ENCODE results near the gene HDGF. TPM values are rescaled to one million over a fixed set of nuclear protein-coding genes. Genes with fewer than 3 reads are reported as not detected.

HDGF gene
- total and polyA plus RNA-seq, 9 of the 15 experiments (the other 6 are each of a cell fraction or from before 2014, with no cell fraction given): 38.8 to 601 (median 400) TPM

- 33% methylated on average over 36 of the region's 42 CpGs for WGBS (ENCODE audit: insufficient coverage, low coverage, missing lambda C conversion rate)
- DNase-seq (ENCODE audit: extremely low read depth in 1 of 4, low spot score in 3 of 4): peak in 3 of 4 experiments; percentile 56 to 63 (median 62)
Observed at GRCh38 chr1:156705321-156705917, 46.1 kb downstream of the HDGF start, which contains the start of gene CRABP2. Gene CRABP2 (minus strand): TSS chr1:156705583. CDS start chr1:156705446, 137 bp downstream.

DNA sequence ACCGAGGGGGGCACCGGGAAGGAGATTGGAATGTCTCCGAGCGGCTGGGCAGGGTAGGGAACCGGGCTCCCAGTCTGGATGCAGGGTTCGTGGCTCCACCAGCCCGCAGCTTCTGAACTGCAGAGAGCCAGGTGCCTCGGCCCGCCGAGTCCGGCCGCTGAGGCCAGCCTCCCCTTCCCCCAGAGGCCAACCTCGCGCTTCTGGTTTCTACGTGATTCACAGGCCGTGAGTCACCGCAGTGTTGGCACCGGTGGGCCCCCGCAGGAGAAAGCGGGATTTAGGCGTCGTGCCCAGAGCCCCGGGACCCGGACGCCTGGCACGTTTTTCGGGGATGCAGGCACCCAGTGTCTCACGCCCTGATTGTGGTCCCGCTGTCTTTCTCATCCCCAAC is 46.5 kb downstream of the HDGF start:
- H3K9me3 ChIP-seq (replicated peaks; ENCODE audit: control insufficient read depth, insufficient read depth, low read depth, low read length): no peaks in the 10 kb centered on the region
- H3K36me3 ChIP-seq (ENCODE audit: control insufficient read depth, insufficient read depth, low read length): no peaks in the 10 kb centered on the region
- no peak for ATAC-seq
- H3K9me1 ChIP-seq (ENCODE audit: control insufficient read depth, insufficient read depth, low read length): no peaks in the 10 kb centered on the region
- ChIA-PET CTCF (ENCODE audit: low intra/inter-chr PET ratio) (interaction anchor here (1.3 to 4.4 kb wide), 5 partner anchors 16 to 79 kb away, joined by 4 to 64 read pairs (median 9); no protein-coding TSS in a partner anchor), POLR2A (interaction anchor here (1.6 kb wide), 1 partner anchor 15 kb away, joined by 10 read pairs; no protein-coding TSS in a partner anchor)
- no peak for TF ChIP-seq PHF21A (IDR thresholded peaks at IDR 0.05; ENCODE audit: borderline replicate concordance, low read depth)
- no peak for TF ChIP-seq SPI1 (IDR thresholded peaks at IDR 0.05; ENCODE audit: borderline replicate concordance, low read depth, low read length)
- TF ChIP-seq HMGN3 (IDR thresholded peaks at IDR 0.05; ENCODE audit: borderline replicate concordance, extremely low read depth, insufficient read length, low read depth, low read length): no peak
- TF ChIP-seq, protein P1, sequence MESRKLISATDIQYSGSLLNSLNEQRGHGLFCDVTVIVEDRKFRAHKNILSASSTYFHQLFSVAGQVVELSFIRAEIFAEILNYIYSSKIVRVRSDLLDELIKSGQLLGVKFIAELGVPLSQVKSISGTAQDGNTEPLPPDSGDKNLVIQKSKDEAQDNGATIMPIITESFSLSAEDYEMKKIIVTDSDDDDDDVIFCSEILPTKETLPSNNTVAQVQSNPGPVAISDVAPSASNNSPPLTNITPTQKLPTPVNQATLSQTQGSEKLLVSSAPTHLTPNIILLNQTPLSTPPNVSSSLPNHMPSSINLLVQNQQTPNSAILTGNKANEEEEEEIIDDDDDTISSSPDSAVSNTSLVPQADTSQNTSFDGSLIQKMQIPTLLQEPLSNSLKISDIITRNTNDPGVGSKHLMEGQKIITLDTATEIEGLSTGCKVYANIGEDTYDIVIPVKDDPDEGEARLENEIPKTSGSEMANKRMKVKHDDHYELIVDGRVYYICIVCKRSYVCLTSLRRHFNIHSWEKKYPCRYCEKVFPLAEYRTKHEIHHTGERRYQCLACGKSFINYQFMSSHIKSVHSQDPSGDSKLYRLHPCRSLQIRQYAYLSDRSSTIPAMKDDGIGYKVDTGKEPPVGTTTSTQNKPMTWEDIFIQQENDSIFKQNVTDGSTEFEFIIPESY (CRISPR knock-in tag; IDR thresholded peaks at IDR 0.05): peak; percentile 90
- TF ChIP-seq STAT5A (IDR thresholded peaks at IDR 0.05; ENCODE audit: borderline replicate concordance, low read length): no peak
- TF ChIP-seq PCBP1 (IDR thresholded peaks at IDR 0.05; ENCODE audit: low read depth, low read length, poor library complexity, severe bottlenecking): peak; percentile 68
- no peak for TF ChIP-seq ZNF561 (CRISPR knock-in tag; conservative IDR thresholded peaks at IDR 0.05)
- no peak for TF ChIP-seq HEY1 (CRISPR knock-in tag; IDR thresholded peaks at IDR 0.05; ENCODE audit: borderline replicate concordance)
- no peak overlapping the region for H3K4me3 ChIP-seq
- H4K20me1 ChIP-seq (replicated peaks; ENCODE audit: control insufficient read depth, insufficient read depth, low read length): no peaks in the 10 kb centered on the region
- no peak overlapping the region for H3K4me2 ChIP-seq (ENCODE audit: insufficient read depth, low read length)
- no peak for DNase-seq (ENCODE audit: extremely low read depth in 1 of 4, low spot score in 3 of 4)
- intact Hi-C loops (cut with micrococcal nuclease): no loop called here
- H3K27ac ChIP-seq (ENCODE audit: extremely low read depth, low read depth, low read length): no peak overlapping the region
- FAIRE-seq: no peak
- no TSS peak for BruUV-seq (replicated peaks)
- H3K4me1 ChIP-seq (replicated peaks in 1 of 2; ENCODE audit: control insufficient read depth in 2 of 2, insufficient read depth in 2 of 2, low read length in 2 of 2): peaks cover 15 to 36% of the 10 kb centered on the region in 2 experiments; a peak in 4 of 5 replicates
- in situ Hi-C loops (cut with MboI): no loop called here
- WGBS (ENCODE audit: insufficient coverage, low coverage, missing lambda C conversion rate): 73% methylated on average over 6 of the region's 29 CpGs
- H3K27me3 ChIP-seq (ENCODE audit: control insufficient read depth in 2 of 2, insufficient read depth in 2 of 2, low read length in 2 of 2): no peaks in the 10 kb centered on the region
- H3K79me2 ChIP-seq (ENCODE audit: control insufficient read depth, insufficient read depth, low read length): no peaks in the 10 kb centered on the region
- 0 out of 2 replicates have a peak overlapping the region, but pooled peaks have one; percentile 99 for H2AFZ ChIP-seq (ENCODE audit: low read depth, low read length)
- peak overlapping the region in 1 of 2 experiments; percentile 87; a peak in 1 of 4 replicates for H3K9ac ChIP-seq (ENCODE audit: insufficient read depth in 1 of 2, low read depth in 2 of 2, low read length in 2 of 2)

More at GRCh38 chr1:156705321-156705917, 46.1 kb downstream of the HDGF start, which contains the start of gene CRABP2:
- in situ Hi-C loops (cut with MboI) (no loop called here), intact Hi-C loops (cut with micrococcal nuclease) (no loop called here)
- Histone ChIP-seq H3K4me3 (peak within 1 kb of the TSS; percentile 47), H3K9me1 (ENCODE audit: control insufficient read depth, insufficient read depth, low read length) (no peaks in the 10 kb centered on the region), H3K4me2 (ENCODE audit: insufficient read depth, low read length) (peak within 1 kb of the TSS; percentile 87), H4K20me1 (replicated peaks; ENCODE audit: control insufficient read depth, insufficient read depth, low read length) (no peaks in the 10 kb centered on the region), H3K27ac (ENCODE audit: extremely low read depth, low read depth, low read length) (peak within 1 kb of the TSS; percentile 44; the same call in 2 of the 3 replicates), H3K36me3 (ENCODE audit: control insufficient read depth, insufficient read depth, low read length) (no peaks in the 10 kb centered on the region), H3K27me3 (ENCODE audit: control insufficient read depth in 2 of 2, insufficient read depth in 2 of 2, low read length in 2 of 2) (no peaks in the 10 kb centered on the region), H3K4me1 (replicated peaks in 1 of 2; ENCODE audit: control insufficient read depth in 2 of 2, insufficient read depth in 2 of 2, low read length in 2 of 2) (peaks cover 15 to 36% of the 10 kb centered on the region in 2 experiments; a peak in 4 of 5 replicates), H3K9ac (ENCODE audit: insufficient read depth in 1 of 2, low read depth in 2 of 2, low read length in 2 of 2) (peak within 1 kb of the TSS; percentile 64 to 87), H3K79me2 (ENCODE audit: control insufficient read depth, insufficient read depth, low read length) (no peaks in the 10 kb centered on the region), H3K9me3 (replicated peaks; ENCODE audit: control insufficient read depth, insufficient read depth, low read depth, low read length) (no peaks in the 10 kb centered on the region), H2AFZ (ENCODE audit: low read depth, low read length) (peak within 1 kb of the TSS; percentile 99)
- no TSS peak for BruUV-seq (replicated peaks)
- CTCF ChIA-PET (ENCODE audit: low intra/inter-chr PET ratio): interaction anchor here (0.5 to 4.4 kb wide), 7 partner anchors 12 to 79 kb away, joined by 3 to 64 read pairs (median 4); no protein-coding TSS in a partner anchor
- FAIRE-seq (no peak), ATAC-seq (peak; percentile 73)
- POLR2A ChIA-PET: interaction anchor here (0.6 to 2.3 kb wide), 5 partner anchors 11 to 1570 kb away, joined by 3 to 21 read pairs (median 4); no protein-coding TSS in a partner anchor
- peak; percentile 38; the same call in 1 of the 2 replicates for TF ChIP-seq ZBTB1 (CRISPR knock-in tag; IDR thresholded peaks at IDR 0.05; ENCODE audit: borderline replicate concordance, low read depth)
- TF ChIP-seq SRSF1 (IDR thresholded peaks at IDR 0.05; ENCODE audit: low read depth, low read length): no peak
- TF ChIP-seq HMGN3 (IDR thresholded peaks at IDR 0.05; ENCODE audit: borderline replicate concordance, extremely low read depth, insufficient read length, low read depth, low read length): peak; percentile 32
- peak; percentile 8 for TF ChIP-seq CCNT2 (IDR thresholded peaks at IDR 0.05; ENCODE audit: borderline replicate concordance, extremely low read depth, insufficient read length, low read depth, low read length)
- 0 out of 2 replicates have a peak, but pooled peaks have one; percentile 58 for TF ChIP-seq SAFB (IDR thresholded peaks at IDR 0.05; ENCODE audit: borderline replicate concordance, low read depth, low read length)

Data from K562 (cell line).